K562 (cell line): ENCODE results near the gene MLLT1. TPM values are rescaled to one million over a fixed set of nuclear protein-coding genes. Genes with fewer than 3 reads are reported as not detected.

Source experiments
- C11orf30 ChIP-seq: fragments of 450-650 bp; IDR thresholded peaks from 2 replicates; pipeline ENCODE4 v1.6.1; 2016; ENCODE audit warnings: low read depth, mild to moderate bottlenecking
- EP400 ChIP-seq: fragments of 450-650 bp; IDR thresholded peaks from 2 replicates; pipeline ENCODE4 v1.6.1; 2017; ENCODE audit warnings: antibody characterized with exemption, mild to moderate bottlenecking, moderate library complexity
- FOXO4 ChIP-seq: fragments of 450-650 bp; formaldehyde crosslinking; IDR thresholded peaks from 2 replicates; pipeline ENCODE4 v1.4.0; 2020; ENCODE audit warnings: mild to moderate bottlenecking, moderate library complexity
- HDAC8 ChIP-seq: fragments of 450-650 bp; IDR thresholded peaks from 2 replicates; pipeline ENCODE4 v1.6.1; 2016; ENCODE audit warnings: mild to moderate bottlenecking, missing genetic modification characterization, moderate library complexity, missing compliant biosample characterization
- HNRNPLL ChIP-seq: fragments of 200-400 bp; formaldehyde crosslinking; IDR thresholded peaks from 2 replicates; pipeline ENCODE4 v1.6.1; 2017; ENCODE audit warnings: low read length, low read depth, mild to moderate bottlenecking; ENCODE audit not compliant: poor library complexity, severe bottlenecking
- PHF8 ChIP-seq: fragments of 200-600 bp; sonication (generic); IDR thresholded peaks from 2 replicates; pipeline ENCODE4 v1.6.1; 2012; ENCODE audit warnings: mixed run types, mild to moderate bottlenecking, inconsistent platforms, low read length, moderate library complexity, borderline replicate concordance
- POLR3A ChIP-seq: IDR thresholded peaks from 2 replicates; pipeline ENCODE4 v1.6.1; 2011; ENCODE audit warnings: borderline replicate concordance, mild to moderate bottlenecking, moderate library complexity; ENCODE audit not compliant: insufficient read length, insufficient read depth; ENCODE audit errors: extremely low read depth
- POLR3G ChIP-seq: IDR thresholded peaks from 2 replicates; pipeline ENCODE4 v1.6.1; 2011; ENCODE audit not compliant: insufficient read length, insufficient replicate concordance; ENCODE audit errors: extremely low read depth
- RBFOX2 ChIP-seq: fragments of 200-400 bp; formaldehyde crosslinking; IDR thresholded peaks from 2 replicates; pipeline ENCODE4 v1.6.1; 2017; ENCODE audit warnings: low read depth, mild to moderate bottlenecking, low read length, moderate library complexity
- REST ChIP-seq, 2 experiments: fragments of 450-650 bp; formaldehyde crosslinking in 1 of 2; IDR thresholded peaks; 2 replicates each; pipeline versions ENCODE4 v1.4.0 to v1.6.1; 2014 to 2020; ENCODE audit warnings: mild to moderate bottlenecking in 2 of 2, borderline replicate concordance in 1 of 2, low read depth in 1 of 2
- RFX1 ChIP-seq: fragments of 450-650 bp; IDR thresholded peaks from 2 replicates; pipeline ENCODE4 v1.6.1; 2016; ENCODE audit warnings: mild to moderate bottlenecking, moderate library complexity
- RFX7 ChIP-seq: fragments of 250-450 bp; sonication (Bioruptor Pico); IDR thresholded peaks from 2 replicates; pipeline ENCODE4 v1.5.1; 2021; ENCODE audit warnings: mild to moderate bottlenecking
- STAT5A ChIP-seq: IDR thresholded peaks from 2 replicates; pipeline ENCODE4 v1.6.1; 2012; ENCODE audit warnings: low read length, inconsistent platforms, borderline replicate concordance
- ZBTB43 ChIP-seq: sonication (generic); formaldehyde crosslinking; IDR thresholded peaks from 2 replicates; pipeline ENCODE4 v1.8.0; 2023; ENCODE audit warnings: mild to moderate bottlenecking, missing genetic modification reagents
- ZNF184 ChIP-seq: sonication (generic); formaldehyde crosslinking; IDR thresholded peaks from 2 replicates; pipeline ENCODE4 v1.5.0; 2020; ENCODE audit warnings: missing genetic modification reagents
- polyA plus RNA-seq, 8 experiments: library from polyadenylated mRNA; depleted of rRNA in 4 of 8; stranded (reverse) in 5 of 8; unstranded in 3 of 8; fragments of >200 nt; fragmentation: Nextera tagmentation in 2 of 8; fragmentation: Illumina TruSeq in 1 of 8; extraction: Ambion mirVana in 2 of 8; extraction: Trizol in 1 of 8; gene quantifications; 2 replicates each; pipeline versions ENCODE4 v1.2.1 to v1.2.3, GENCODE V29; 2011 to 2014; ENCODE audit warnings: inconsistent platforms in 1 of 8, missing spikeins in 1 of 8
- total RNA-seq, 7 experiments: library from RNA; depleted of rRNA in 6 of 7; stranded (reverse); fragments of >200 nt in 6 of 7; fragmentation: Illumina TruSeq in 2 of 7; extraction: Trizol in 2 of 7; gene quantifications; 2 replicates each; pipeline versions ENCODE4 v1.2.1 to v1.2.3, GENCODE V29; 2011 to 2021; ENCODE audit warnings: low replicate concordance in 1 of 7

The MLLT1 gene
- total and polyA plus RNA-seq, 9 of the 15 experiments (the other 6 are each of a cell fraction or from before 2014, with no cell fraction given), result 0.23 to 63.5 (median 15.4) TPM

- TF ChIP-seq REST (IDR thresholded peaks at IDR 0.05; ENCODE audit: borderline replicate concordance) (no peak), REST (CRISPR knock-in tag; IDR thresholded peaks at IDR 0.05; ENCODE audit: low read depth) (no peak), POLR3G (no peak), C11orf30 (0 out of 2 replicates have a peak, but pooled peaks have one; percentile 9), HDAC8 (tag) (no peak), STAT5A (no peak), POLR3A (no peak), ZNF184 (no peak), RBFOX2 (peak; percentile 70), ZBTB43 (CRISPR knock-in tag) (no peak), PHF8 (peak; percentile 86; the same call in 1 of the 2 replicates), RFX1 (no peak), RFX7 (CRISPR knock-in tag) (no peak), EP400 (no peak), FOXO4 (CRISPR knock-in tag) (no peak), HNRNPLL (peak; percentile 68)
Observed at GRCh38 chr19:6199240-6199994, 80.4 kb downstream of the MLLT1 start (continued).
